PC-3 (cell line): Measurements from ENCODE around the gene ANKRD23. TPM values are rescaled to one million over a fixed set of nuclear protein-coding genes. Genes with fewer than 3 reads are reported as not detected.

Source experiments
- ATAC-seq: fragments of 200-7000 bp; cut with Tn5 transposase; 2 replicates; pipeline ENCODE4 v1.9.1; 2020; ENCODE audit warnings: mild to moderate bottlenecking, moderate library complexity
- BruUV-seq: library from RNA; stranded (reverse); fragments of 400-500 nt; replicated peaks from 2 replicates; lab custom pipeline; 2021; lab: Mats Ljungman, UMichigan
- CTCF ChIA-PET: fragments of 300-600 bp; sonication (Branson Sonifier 250); formaldehyde crosslinking; loops from one replicate; lab custom pipeline; 2022; ENCODE audit warnings: antibody characterized with exemption; lab: Charles Lee
- POLR2A ChIA-PET: fragments of 300-600 bp; sonication (Branson Sonifier 250); formaldehyde crosslinking; loops from one replicate; lab custom pipeline; 2022; ENCODE audit warnings: antibody characterized with exemption; ENCODE audit not compliant: unreplicated experiment; lab: Charles Lee
- DNase-seq: peaks from one replicate; pipeline ENCODE4 v3.0.0-alpha.2; 2015
- H2AFZ ChIP-seq: fragments of 300-600 bp; sonication (generic); 2 replicates; pipeline ENCODE4 v1.6.0; 2016; ENCODE audit warnings: antibody characterized with exemption, low read length
- H3F3A ChIP-seq: fragments of 300-600 bp; sonication (generic); one replicate; pipeline ENCODE4 v1.6.0; 2017; ENCODE audit warnings: antibody characterized with exemption, low read length, control low read depth, mild to moderate bottlenecking; ENCODE audit not compliant: unreplicated experiment
- H3K27ac ChIP-seq: fragments of 300-600 bp; sonication (generic); 2 replicates; pipeline ENCODE4 v1.5.1; 2016; ENCODE audit warnings: mild to moderate bottlenecking, low read length
- H3K27me3 ChIP-seq: fragments of 300-600 bp; sonication (generic); 2 replicates; pipeline ENCODE4 v1.6.1; 2016; ENCODE audit warnings: low read length, mixed read lengths
- H3K36me3 ChIP-seq: fragments of 300-600 bp; sonication (generic); 2 replicates; pipeline ENCODE4 v1.6.1; 2016; ENCODE audit warnings: low read depth, mixed run types, low read length, mixed read lengths
- H3K4me1 ChIP-seq: fragments of 300-600 bp; sonication (generic); 2 replicates; pipeline ENCODE4 v1.5.1; 2016; ENCODE audit warnings: low read length; ENCODE audit not compliant: insufficient read depth
- H3K4me2 ChIP-seq: fragments of 300-600 bp; sonication (generic); 2 replicates; pipeline ENCODE4 v1.6.0; 2016; ENCODE audit warnings: low read length
- H3K4me3 ChIP-seq: fragments of 300-600 bp; sonication (generic); 2 replicates; pipeline ENCODE4 v1.5.1; 2016; ENCODE audit warnings: mild to moderate bottlenecking, low read length, mixed read lengths
- H3K79me2 ChIP-seq: fragments of 300-600 bp; sonication (generic); 2 replicates; pipeline ENCODE4 v1.6.1; 2017; ENCODE audit warnings: low read length, mixed read lengths
- H3K9ac ChIP-seq: fragments of 300-600 bp; sonication (generic); 2 replicates; pipeline ENCODE4 v1.6.0; 2016; ENCODE audit warnings: mild to moderate bottlenecking, low read length
- H3K9me2 ChIP-seq: fragments of 300-600 bp; sonication (generic); replicated peaks from 2 replicates; pipeline ENCODE4 v1.6.1; 2016; ENCODE audit warnings: mixed run types, low read length, mixed read lengths
- H3K9me3 ChIP-seq: fragments of 300-600 bp; sonication (generic); 2 replicates; pipeline ENCODE4 v1.6.1; 2016; ENCODE audit warnings: low read length, mixed read lengths
- H4K20me1 ChIP-seq: fragments of 300-600 bp; sonication (generic); 2 replicates; pipeline ENCODE4 v1.6.1; 2016; ENCODE audit warnings: low read length, mixed read lengths
- EZH2 ChIP-seq: fragments of 300-600 bp; sonication (generic); IDR thresholded peaks from one replicate; pipeline ENCODE4 v1.6.1; 2017; ENCODE audit warnings: antibody characterized with exemption, mild to moderate bottlenecking, low read length; ENCODE audit not compliant: unreplicated experiment
- EZH2phosphoT487 ChIP-seq: fragments of 300-600 bp; sonication (generic); IDR thresholded peaks from 2 replicates; pipeline ENCODE4 v1.6.1; 2018; ENCODE audit warnings: mild to moderate bottlenecking, antibody characterized with exemption, low read length, borderline replicate concordance
- intact Hi-C: fragments of 100-400 bp; cut with micrococcal nuclease; formaldehyde crosslinking; loops from 2 replicates; pipeline ENCODE4 v1.9.0; 2023
- total RNA-seq: library from RNA; depleted of rRNA; stranded (reverse); fragments of >200 nt; gene quantifications from 2 replicates; pipeline ENCODE4 v1.2.3, GENCODE V29; 2014
- TF ChIP-seq, protein P1 (sequence below): fragments of 300-600 bp; sonication (generic); conservative IDR thresholded peaks from 2 replicates; pipeline ENCODE4 v1.5.1; 2017; ENCODE audit warnings: antibody characterized with exemption, low read depth, mild to moderate bottlenecking, low read length

Gene ANKRD23
- total RNA-seq, 1 experiment from 2014 or later = 8.2 TPM

GRCh38 chr2:96821113-96821675, 22.6 kb downstream of the ANKRD23 start:
- Histone ChIP-seq H3K4me3 (no peak overlapping the region), H3K9me3 (no peaks in the 10 kb centered on the region), H3K9me2 (no peaks in the 10 kb centered on the region), H4K20me1 (peaks cover 47% of the 10 kb centered on the region), H3K9ac (no peak overlapping the region), H3K79me2 (peaks cover 78% of the 10 kb centered on the region), H3F3A (no peaks in the 10 kb centered on the region), H3K27me3 (no peaks in the 10 kb centered on the region), H3K27ac (no peak overlapping the region), H3K36me3 (no peaks in the 10 kb centered on the region), H3K4me2 (no peak overlapping the region), H2AFZ (no peak overlapping the region), H3K4me1 (peaks cover 28% of the 10 kb centered on the region)
- ChIA-PET POLR2A (no interaction called here), CTCF (no interaction called here)
- no TSS peak for BruUV-seq
- TF ChIP-seq, protein P1, sequence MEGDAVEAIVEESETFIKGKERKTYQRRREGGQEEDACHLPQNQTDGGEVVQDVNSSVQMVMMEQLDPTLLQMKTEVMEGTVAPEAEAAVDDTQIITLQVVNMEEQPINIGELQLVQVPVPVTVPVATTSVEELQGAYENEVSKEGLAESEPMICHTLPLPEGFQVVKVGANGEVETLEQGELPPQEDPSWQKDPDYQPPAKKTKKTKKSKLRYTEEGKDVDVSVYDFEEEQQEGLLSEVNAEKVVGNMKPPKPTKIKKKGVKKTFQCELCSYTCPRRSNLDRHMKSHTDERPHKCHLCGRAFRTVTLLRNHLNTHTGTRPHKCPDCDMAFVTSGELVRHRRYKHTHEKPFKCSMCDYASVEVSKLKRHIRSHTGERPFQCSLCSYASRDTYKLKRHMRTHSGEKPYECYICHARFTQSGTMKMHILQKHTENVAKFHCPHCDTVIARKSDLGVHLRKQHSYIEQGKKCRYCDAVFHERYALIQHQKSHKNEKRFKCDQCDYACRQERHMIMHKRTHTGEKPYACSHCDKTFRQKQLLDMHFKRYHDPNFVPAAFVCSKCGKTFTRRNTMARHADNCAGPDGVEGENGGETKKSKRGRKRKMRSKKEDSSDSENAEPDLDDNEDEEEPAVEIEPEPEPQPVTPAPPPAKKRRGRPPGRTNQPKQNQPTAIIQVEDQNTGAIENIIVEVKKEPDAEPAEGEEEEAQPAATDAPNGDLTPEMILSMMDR = no peak
- TF ChIP-seq EZH2phosphoT487 = no peak
- TF ChIP-seq EZH2 = no peak
- intact Hi-C loops = no loop called here
- ATAC-seq (no peak), DNase-seq (no peak)

- Histone ChIP-seq H3K27me3 (no peaks in the 10 kb centered on the region), H3F3A (no peaks in the 10 kb centered on the region), H3K9me3 (no peaks in the 10 kb centered on the region), H3K36me3 (no peaks in the 10 kb centered on the region), H3K9ac (no peak overlapping the region), H2AFZ (no peak overlapping the region), H3K4me1 (peaks cover 30% of the 10 kb centered on the region), H3K4me2 (no peak overlapping the region), H3K79me2 (peaks cover 70% of the 10 kb centered on the region), H3K4me3 (no peak overlapping the region), H3K27ac (no peak overlapping the region), H4K20me1 (peaks cover 47% of the 10 kb centered on the region), H3K9me2 (no peaks in the 10 kb centered on the region)
- ATAC-seq (no peak), DNase-seq (no peak)
- ChIA-PET POLR2A (no interaction called here), CTCF (no interaction called here)
- intact Hi-C loops = loop anchor here (5.0 kb wide), 1 partner anchor 78 kb away; the partner anchor contains the start of gene LMAN2L
- no peak for TF ChIP-seq EZH2phosphoT487
- TF ChIP-seq EZH2 = no peak
- TF ChIP-seq, protein P1 = no peak
- no TSS peak for BruUV-seq
Observed at GRCh38 chr2:96819876-96820511, 23.8 kb downstream of the ANKRD23 start.
